Muscle layer of colon (tissue), 2 donors: ENCODE results near the gene PHC2.
A peak's percentile ranks its signal among the peaks of the same experiment; 100 is the strongest.

Experiments used
- H3K27ac ChIP-seq: one replicate; pipeline ENCODE4 v1.7.0; 2013; ENCODE audit warnings: low read depth, mild to moderate bottlenecking, low read length, moderate library complexity
- H3K27me3 ChIP-seq, 2 donors: one replicate each; pipeline ENCODE4 v1.7.0; 2013; ENCODE audit warnings: low read length in 2 of 2, mild to moderate bottlenecking in 2 of 2; ENCODE audit not compliant: insufficient read depth in 2 of 2, control insufficient read depth in 1 of 2
- H3K36me3 ChIP-seq: one replicate; pipeline ENCODE4 v1.7.0; 2013; ENCODE audit warnings: mild to moderate bottlenecking, low read length; ENCODE audit not compliant: insufficient read depth
- H3K4me1 ChIP-seq: one replicate; pipeline ENCODE4 v1.7.0; 2013; ENCODE audit warnings: mild to moderate bottlenecking, low read length; ENCODE audit not compliant: insufficient read depth
- H3K4me3 ChIP-seq, 2 donors: one replicate each; pipeline ENCODE4 v1.7.0; 2013; ENCODE audit warnings: low read length in 2 of 2, low read depth in 1 of 2, mild to moderate bottlenecking in 1 of 2, moderate library complexity in 1 of 2
- H3K9ac ChIP-seq: one replicate; pipeline ENCODE4 v1.7.0; 2013; ENCODE audit warnings: low read length
- H3K9me3 ChIP-seq: one replicate; pipeline ENCODE4 v1.7.0; 2013; ENCODE audit warnings: mild to moderate bottlenecking, low read length
- donor health status: abdominal sarcoma.
- donor health status: Adenocarcinoma of cecum.

Gene PHC2

GRCh38 chr1:33393524-33393923 is 37.4 kb downstream of the PHC2 start:
- no peak overlapping the region for H3K27ac ChIP-seq
- peaks cover 43% of the 10 kb centered on the region for H3K4me1 ChIP-seq
- no peak overlapping the region for H3K4me3 ChIP-seq
- H3K27me3 ChIP-seq: no peaks in the 10 kb centered on the region
- no peaks in the 10 kb centered on the region for H3K9me3 ChIP-seq
- H3K36me3 ChIP-seq: no peaks in the 10 kb centered on the region
- no peak overlapping the region for H3K9ac ChIP-seq

GRCh38 chr1:33392639-33393038 is 38.3 kb downstream of the PHC2 start:
- Histone ChIP-seq H3K36me3 (no peaks in the 10 kb centered on the region), H3K27ac (no peak overlapping the region), H3K27me3 (no peaks in the 10 kb centered on the region), H3K4me3 (no peak overlapping the region), H3K9ac (no peak overlapping the region), H3K4me1 (peaks cover 44% of the 10 kb centered on the region), H3K9me3 (no peaks in the 10 kb centered on the region)

GRCh38 chr1:33392206-33392605 is 38.7 kb downstream of the PHC2 start:
- Histone ChIP-seq H3K4me3 (no peak overlapping the region), H3K36me3 (no peaks in the 10 kb centered on the region), H3K27me3 (no peaks in the 10 kb centered on the region), H3K9me3 (no peaks in the 10 kb centered on the region), H3K27ac (no peak overlapping the region), H3K4me1 (peaks cover 44% of the 10 kb centered on the region), H3K9ac (no peak overlapping the region)

- Histone ChIP-seq H3K36me3 (no peaks in the 10 kb centered on the region), H3K9ac (no peak overlapping the region), H3K27me3 (no peaks in the 10 kb centered on the region), H3K9me3 (no peaks in the 10 kb centered on the region), H3K4me3 (no peak overlapping the region), H3K27ac (no peak overlapping the region), H3K4me1 (peaks cover 44% of the 10 kb centered on the region)
These were observed 39.4 kb downstream of the PHC2 start for GRCh38 chr1:33391343-33392078.

DNA sequence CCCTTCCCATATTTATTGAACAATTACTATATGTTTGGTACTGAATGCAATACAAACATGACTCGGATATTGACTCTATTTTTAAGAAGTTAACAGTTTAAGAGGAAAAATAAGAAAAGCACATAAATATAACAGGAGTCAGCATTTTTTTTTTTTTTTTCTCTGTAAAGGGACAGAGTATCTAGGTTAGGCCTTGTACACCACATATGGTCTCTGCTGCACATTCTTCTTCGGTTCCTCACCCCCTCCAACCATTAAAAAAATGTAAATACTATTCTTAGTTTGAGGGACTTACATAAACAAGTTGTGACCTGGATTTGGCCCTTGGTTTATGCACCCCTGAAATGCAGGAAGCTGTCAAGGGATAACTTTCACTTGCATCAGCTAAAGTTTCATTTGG is 40.4 kb downstream of the PHC2 start:
- no peaks in the 10 kb centered on the region for H3K9me3 ChIP-seq
- H3K27ac ChIP-seq: peak overlapping the region; percentile 7
- H3K9ac ChIP-seq: no peak overlapping the region
- H3K36me3 ChIP-seq: no peaks in the 10 kb centered on the region
- H3K27me3 ChIP-seq: no peaks in the 10 kb centered on the region
- no peak overlapping the region for H3K4me3 ChIP-seq
- peaks cover 44% of the 10 kb centered on the region for H3K4me1 ChIP-seq

DNA sequence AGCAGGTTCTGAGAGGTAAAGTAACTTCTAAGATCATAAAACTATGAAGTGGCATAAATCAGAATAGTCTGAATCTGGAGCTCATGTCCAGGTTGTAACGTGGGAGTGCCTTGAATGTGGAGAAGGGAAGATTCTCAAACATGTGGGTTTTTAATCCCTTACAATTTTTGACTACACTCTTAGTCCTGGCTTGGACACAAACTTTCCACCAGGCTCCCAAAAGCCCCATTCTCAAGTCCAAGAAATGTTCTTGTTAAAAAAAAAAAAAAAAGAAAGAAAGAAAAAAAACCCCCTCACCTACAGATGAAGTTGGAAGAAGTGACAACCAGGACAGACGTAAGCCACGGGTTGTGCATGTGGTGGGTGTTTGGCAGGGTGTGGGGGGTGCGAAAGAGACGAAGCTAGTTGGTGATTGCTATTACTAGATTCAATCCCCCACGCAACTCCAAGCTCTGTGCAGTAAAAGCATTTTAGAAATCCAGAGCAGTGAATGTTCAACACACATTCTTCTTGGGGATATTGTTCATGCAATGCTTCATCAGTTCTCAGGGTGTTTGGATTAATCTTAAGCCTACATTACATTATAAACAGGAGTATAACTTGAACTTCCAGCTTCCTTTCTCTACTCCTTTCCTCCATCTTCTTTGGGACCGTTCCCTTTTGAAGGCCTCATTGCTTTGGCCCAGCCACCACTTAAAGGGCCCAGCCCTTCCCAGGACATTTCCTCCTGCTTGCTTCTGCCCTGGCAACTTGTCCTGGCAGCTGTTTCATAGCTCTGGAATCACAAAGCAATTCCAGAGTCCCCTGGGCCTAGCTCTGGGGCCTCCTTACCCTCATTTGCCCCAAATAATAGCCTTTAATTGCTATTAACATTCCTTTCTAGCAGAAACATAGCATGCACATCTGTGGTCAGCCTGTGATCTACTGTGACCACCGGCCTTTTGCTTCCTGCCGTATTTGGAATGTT is 41.8 kb downstream of the PHC2 start:
- Histone ChIP-seq H3K36me3 (no peaks in the 10 kb centered on the region), H3K4me1 (peaks cover 46% of the 10 kb centered on the region)

DNA sequence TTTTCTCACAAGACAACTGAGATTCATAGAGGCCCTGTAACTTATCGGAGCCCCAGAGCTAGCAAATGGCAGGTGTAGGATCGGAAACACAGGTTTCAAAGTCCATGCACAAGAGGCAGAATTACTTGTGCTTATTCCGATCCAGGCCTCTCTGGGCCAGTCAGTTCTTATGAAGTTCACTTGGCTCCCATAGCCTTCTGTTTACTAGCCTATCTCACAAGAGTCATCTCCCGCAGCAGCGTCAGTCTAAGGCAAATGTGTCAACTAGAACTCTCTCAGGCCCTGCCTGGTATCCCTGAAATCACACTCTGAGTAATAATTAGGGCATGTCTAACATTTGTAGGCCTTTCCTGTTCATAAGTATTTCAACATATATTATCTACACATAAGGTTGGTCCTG is 43.3 kb downstream of the PHC2 start:
- Histone ChIP-seq H3K9ac (no peak overlapping the region), H3K9me3 (no peaks in the 10 kb centered on the region), H3K4me3 (no peak overlapping the region), H3K4me1 (peaks cover 45% of the 10 kb centered on the region), H3K27ac (no peak overlapping the region), H3K27me3 (no peaks in the 10 kb centered on the region), H3K36me3 (no peaks in the 10 kb centered on the region)

More for the DNA sequence above, 41.8 kb downstream of the PHC2 start:
- no peaks in the 10 kb centered on the region for H3K27me3 ChIP-seq
- no peaks in the 10 kb centered on the region for H3K9me3 ChIP-seq
- H3K4me3 ChIP-seq: no peak overlapping the region
- H3K27ac ChIP-seq: peak overlapping the region; percentile 35
- H3K9ac ChIP-seq: no peak overlapping the region

GRCh38 chr1:33385251-33385650 is 45.6 kb downstream of the PHC2 start:
- no peak overlapping the region for H3K4me3 ChIP-seq
- H3K4me1 ChIP-seq: peaks cover 24% of the 10 kb centered on the region

GRCh38 chr1:33384040-33384812 is 46.7 kb downstream of the PHC2 start:
- H3K9me3 ChIP-seq: no peaks in the 10 kb centered on the region
- H3K9ac ChIP-seq: no peak overlapping the region
- no peaks in the 10 kb centered on the region for H3K27me3 ChIP-seq
- H3K4me3 ChIP-seq: no peak overlapping the region
- peaks cover 14% of the 10 kb centered on the region for H3K4me1 ChIP-seq
- no peak overlapping the region for H3K27ac ChIP-seq
- no peaks in the 10 kb centered on the region for H3K36me3 ChIP-seq

More at GRCh38 chr1:33385251-33385650, 45.6 kb downstream of the PHC2 start:
- Histone ChIP-seq H3K9me3 (no peaks in the 10 kb centered on the region), H3K27ac (no peak overlapping the region), H3K36me3 (no peaks in the 10 kb centered on the region), H3K27me3 (no peaks in the 10 kb centered on the region), H3K9ac (no peak overlapping the region)

- Histone ChIP-seq H3K4me3 (no peak overlapping the region), H3K36me3 (no peaks in the 10 kb centered on the region), H3K9ac (no peak overlapping the region), H3K9me3 (no peaks in the 10 kb centered on the region), H3K27ac (no peak overlapping the region), H3K27me3 (no peaks in the 10 kb centered on the region), H3K4me1 (peaks cover 11% of the 10 kb centered on the region)
These were observed 47.4 kb downstream of the PHC2 start for GRCh38 chr1:33383489-33383888.
